ENCODE data around the gene NT5C3A. TPM values are rescaled to one million over a fixed set of nuclear protein-coding genes. Genes with fewer than 3 reads are reported as not detected.

The NT5C3A gene
- total RNA-seq, 1 experiment from 2014 or later = 18.6 TPM

DNA sequence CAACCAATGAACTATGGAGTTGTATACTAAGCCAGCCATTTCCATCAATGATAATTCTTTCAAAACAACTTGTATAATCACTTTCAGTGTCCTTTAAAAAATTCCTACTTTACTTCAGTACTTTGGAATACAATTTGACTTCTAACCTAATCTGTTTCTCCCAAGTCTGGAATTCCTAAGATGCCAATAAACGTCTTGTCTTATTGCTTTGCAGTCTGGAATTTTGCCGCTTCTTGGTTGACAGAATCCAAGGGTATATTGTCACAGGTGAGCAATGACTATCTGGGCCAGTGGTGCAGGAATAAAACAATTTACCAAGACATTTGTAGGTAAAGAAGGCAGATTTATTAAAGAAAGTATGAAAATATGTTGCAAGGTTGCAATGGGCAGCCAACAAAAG lies 24.8 kb upstream of the NT5C3A start:
- no peak for DNase-seq (ENCODE audit: low spot score)
- H3K36me3 Mint-ChIP-seq = no peaks in the 10 kb centered on the region
- ChIA-PET CTCF (interaction anchor here (0.7 kb wide), 1 partner anchor 21 kb away, joined by 3 read pairs; no protein-coding TSS in a partner anchor), POLR2A (no interaction called here)
- H3K4me3 Mint-ChIP-seq = no peak overlapping the region
- H3K27me3 Mint-ChIP-seq (ENCODE audit: low read depth) = no peaks in the 10 kb centered on the region
- H3K27ac Mint-ChIP-seq = no peak overlapping the region
- no peak for ATAC-seq
- peaks cover 4% of the 10 kb centered on the region; the same call in 1 of the 2 replicates for H3K9me3 Mint-ChIP-seq
- TF ChIP-seq, protein P1, sequence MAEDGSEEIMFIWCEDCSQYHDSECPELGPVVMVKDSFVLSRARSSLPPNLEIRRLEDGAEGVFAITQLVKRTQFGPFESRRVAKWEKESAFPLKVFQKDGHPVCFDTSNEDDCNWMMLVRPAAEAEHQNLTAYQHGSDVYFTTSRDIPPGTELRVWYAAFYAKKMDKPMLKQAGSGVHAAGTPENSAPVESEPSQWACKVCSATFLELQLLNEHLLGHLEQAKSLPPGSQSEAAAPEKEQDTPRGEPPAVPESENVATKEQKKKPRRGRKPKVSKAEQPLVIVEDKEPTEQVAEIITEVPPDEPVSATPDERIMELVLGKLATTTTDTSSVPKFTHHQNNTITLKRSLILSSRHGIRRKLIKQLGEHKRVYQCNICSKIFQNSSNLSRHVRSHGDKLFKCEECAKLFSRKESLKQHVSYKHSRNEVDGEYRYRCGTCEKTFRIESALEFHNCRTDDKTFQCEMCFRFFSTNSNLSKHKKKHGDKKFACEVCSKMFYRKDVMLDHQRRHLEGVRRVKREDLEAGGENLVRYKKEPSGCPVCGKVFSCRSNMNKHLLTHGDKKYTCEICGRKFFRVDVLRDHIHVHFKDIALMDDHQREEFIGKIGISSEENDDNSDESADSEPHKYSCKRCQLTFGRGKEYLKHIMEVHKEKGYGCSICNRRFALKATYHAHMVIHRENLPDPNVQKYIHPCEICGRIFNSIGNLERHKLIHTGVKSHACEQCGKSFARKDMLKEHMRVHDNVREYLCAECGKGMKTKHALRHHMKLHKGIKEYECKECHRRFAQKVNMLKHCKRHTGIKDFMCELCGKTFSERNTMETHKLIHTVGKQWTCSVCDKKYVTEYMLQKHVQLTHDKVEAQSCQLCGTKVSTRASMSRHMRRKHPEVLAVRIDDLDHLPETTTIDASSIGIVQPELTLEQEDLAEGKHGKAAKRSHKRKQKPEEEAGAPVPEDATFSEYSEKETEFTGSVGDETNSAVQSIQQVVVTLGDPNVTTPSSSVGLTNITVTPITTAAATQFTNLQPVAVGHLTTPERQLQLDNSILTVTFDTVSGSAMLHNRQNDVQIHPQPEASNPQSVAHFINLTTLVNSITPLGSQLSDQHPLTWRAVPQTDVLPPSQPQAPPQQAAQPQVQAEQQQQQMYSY (CRISPR knock-in tag; IDR thresholded peaks at IDR 0.05) = no peak
- no peak for TF ChIP-seq TEAD4 (CRISPR knock-in tag; IDR thresholded peaks at IDR 0.05)
- TF ChIP-seq HMGA2 (CRISPR knock-in tag; IDR thresholded peaks at IDR 0.05) = no peak
- TF ChIP-seq, protein P2, sequence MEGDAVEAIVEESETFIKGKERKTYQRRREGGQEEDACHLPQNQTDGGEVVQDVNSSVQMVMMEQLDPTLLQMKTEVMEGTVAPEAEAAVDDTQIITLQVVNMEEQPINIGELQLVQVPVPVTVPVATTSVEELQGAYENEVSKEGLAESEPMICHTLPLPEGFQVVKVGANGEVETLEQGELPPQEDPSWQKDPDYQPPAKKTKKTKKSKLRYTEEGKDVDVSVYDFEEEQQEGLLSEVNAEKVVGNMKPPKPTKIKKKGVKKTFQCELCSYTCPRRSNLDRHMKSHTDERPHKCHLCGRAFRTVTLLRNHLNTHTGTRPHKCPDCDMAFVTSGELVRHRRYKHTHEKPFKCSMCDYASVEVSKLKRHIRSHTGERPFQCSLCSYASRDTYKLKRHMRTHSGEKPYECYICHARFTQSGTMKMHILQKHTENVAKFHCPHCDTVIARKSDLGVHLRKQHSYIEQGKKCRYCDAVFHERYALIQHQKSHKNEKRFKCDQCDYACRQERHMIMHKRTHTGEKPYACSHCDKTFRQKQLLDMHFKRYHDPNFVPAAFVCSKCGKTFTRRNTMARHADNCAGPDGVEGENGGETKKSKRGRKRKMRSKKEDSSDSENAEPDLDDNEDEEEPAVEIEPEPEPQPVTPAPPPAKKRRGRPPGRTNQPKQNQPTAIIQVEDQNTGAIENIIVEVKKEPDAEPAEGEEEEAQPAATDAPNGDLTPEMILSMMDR (IDR thresholded peaks at IDR 0.05) = no peak
- TF ChIP-seq ZNF317 (CRISPR knock-in tag; IDR thresholded peaks at IDR 0.05; ENCODE audit: borderline replicate concordance, low read depth) = no peak
- TF ChIP-seq, protein P3, sequence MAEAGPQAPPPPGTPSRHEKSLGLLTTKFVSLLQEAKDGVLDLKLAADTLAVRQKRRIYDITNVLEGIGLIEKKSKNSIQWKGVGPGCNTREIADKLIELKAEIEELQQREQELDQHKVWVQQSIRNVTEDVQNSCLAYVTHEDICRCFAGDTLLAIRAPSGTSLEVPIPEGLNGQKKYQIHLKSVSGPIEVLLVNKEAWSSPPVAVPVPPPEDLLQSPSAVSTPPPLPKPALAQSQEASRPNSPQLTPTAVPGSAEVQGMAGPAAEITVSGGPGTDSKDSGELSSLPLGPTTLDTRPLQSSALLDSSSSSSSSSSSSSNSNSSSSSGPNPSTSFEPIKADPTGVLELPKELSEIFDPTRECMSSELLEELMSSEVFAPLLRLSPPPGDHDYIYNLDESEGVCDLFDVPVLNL (CRISPR knock-in tag; IDR thresholded peaks at IDR 0.05; ENCODE audit: borderline replicate concordance, low read depth) = no peak
- H3K4me1 Mint-ChIP-seq = no peaks in the 10 kb centered on the region

DNA sequence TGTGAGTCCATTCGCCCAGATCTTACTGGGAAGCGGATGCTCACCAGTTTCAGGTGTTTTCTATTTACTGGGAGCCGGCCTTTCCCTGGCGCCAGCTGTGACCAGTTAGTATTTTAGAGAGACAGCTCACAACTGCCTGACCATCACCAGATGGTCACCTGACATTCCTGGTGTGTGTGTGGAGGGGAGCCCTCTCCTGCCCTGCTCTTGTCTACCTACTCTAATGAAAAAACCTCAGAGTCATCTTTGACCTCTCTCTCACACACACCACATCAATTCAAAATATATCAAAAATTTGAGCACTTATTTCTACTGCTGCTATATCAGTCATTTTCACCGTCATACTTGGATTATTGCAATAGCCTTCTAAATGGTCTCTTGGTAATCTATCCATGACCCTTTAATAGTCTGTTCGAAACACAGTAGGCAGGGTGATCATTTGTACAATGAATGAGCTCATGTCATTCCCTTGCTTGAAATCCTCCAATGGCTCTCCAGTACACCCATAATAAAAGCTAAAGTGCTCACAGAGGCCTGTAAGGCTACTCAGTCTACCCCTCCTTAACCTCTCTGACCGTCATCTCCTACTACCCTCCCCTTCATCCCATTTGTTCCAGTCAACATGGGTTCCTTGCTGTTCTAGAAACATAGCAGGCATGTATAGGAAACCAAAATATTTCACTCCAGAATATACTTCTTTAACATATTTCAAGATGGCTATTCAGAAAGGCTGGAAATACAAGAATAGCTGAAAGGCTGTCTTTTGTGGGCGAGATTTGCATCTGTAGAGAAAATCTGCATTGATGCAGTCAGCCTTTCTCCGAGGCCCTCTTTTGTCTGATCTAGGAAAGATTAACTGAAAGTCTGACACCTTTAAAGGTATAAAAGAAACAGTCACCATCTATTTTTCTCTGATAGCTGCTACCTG lies 17.5 kb upstream of the NT5C3A start:
- Mint-ChIP-seq H3K27me3 (ENCODE audit: low read depth) (peaks cover 2% of the 10 kb centered on the region; the same call in 1 of the 2 replicates), H3K4me3 (no peak overlapping the region), H3K4me1 (peaks cover 49% of the 10 kb centered on the region), H3K9me3 (no peaks in the 10 kb centered on the region), H3K36me3 (no peaks in the 10 kb centered on the region), H3K27ac (no peak overlapping the region)
- peak; percentile 34; the same call in 1 of the 2 replicates for ATAC-seq
- ChIA-PET CTCF (no interaction called here), POLR2A (no interaction called here)
- no peak for DNase-seq (ENCODE audit: low spot score)
- TF ChIP-seq ZNF317 (CRISPR knock-in tag; IDR thresholded peaks at IDR 0.05; ENCODE audit: borderline replicate concordance, low read depth) = no peak
- TF ChIP-seq, protein P4, sequence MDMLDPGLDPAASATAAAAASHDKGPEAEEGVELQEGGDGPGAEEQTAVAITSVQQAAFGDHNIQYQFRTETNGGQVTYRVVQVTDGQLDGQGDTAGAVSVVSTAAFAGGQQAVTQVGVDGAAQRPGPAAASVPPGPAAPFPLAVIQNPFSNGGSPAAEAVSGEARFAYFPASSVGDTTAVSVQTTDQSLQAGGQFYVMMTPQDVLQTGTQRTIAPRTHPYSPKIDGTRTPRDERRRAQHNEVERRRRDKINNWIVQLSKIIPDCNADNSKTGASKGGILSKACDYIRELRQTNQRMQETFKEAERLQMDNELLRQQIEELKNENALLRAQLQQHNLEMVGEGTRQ (CRISPR knock-in tag; IDR thresholded peaks at IDR 0.05) = 0 out of 2 replicates have a peak, but pooled peaks have one; percentile 30
- TF ChIP-seq TEAD4 (CRISPR knock-in tag; IDR thresholded peaks at IDR 0.05) = no peak
- TF ChIP-seq, protein P5, sequence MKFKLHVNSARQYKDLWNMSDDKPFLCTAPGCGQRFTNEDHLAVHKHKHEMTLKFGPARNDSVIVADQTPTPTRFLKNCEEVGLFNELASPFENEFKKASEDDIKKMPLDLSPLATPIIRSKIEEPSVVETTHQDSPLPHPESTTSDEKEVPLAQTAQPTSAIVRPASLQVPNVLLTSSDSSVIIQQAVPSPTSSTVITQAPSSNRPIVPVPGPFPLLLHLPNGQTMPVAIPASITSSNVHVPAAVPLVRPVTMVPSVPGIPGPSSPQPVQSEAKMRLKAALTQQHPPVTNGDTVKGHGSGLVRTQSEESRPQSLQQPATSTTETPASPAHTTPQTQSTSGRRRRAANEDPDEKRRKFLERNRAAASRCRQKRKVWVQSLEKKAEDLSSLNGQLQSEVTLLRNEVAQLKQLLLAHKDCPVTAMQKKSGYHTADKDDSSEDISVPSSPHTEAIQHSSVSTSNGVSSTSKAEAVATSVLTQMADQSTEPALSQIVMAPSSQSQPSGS (CRISPR knock-in tag; IDR thresholded peaks at IDR 0.05; ENCODE audit: borderline replicate concordance, low read depth) = no peak

DNA sequence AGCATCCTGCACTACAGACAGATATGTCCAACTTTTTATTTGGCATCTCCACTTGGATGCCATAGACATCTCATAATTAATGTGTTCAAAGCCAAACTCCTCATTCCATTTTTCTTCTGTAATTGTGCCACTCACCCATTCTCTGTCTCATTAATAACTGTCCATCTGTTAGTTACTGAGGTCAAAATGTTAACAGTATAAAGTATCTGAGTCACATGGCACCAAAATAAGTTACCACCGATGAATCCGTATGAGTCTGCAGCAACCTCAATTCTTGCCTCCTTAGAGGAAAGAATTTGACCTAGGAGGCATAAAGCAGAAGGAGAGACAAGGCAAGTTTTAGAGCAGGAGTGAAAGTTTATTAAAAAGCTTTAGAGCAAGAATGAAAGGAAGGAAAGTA lies 16.5 kb upstream of the NT5C3A start:
- CTCF ChIA-PET = no interaction called here
- Mint-ChIP-seq H3K36me3 (no peaks in the 10 kb centered on the region), H3K9me3 (no peaks in the 10 kb centered on the region), H3K4me3 (no peak overlapping the region), H3K4me1 (peaks cover 49% of the 10 kb centered on the region), H3K27me3 (ENCODE audit: low read depth) (peaks cover 2% of the 10 kb centered on the region; the same call in 1 of the 2 replicates), H3K27ac (no peak overlapping the region)
- ATAC-seq (no peak), DNase-seq (ENCODE audit: low spot score) (no peak)
- POLR2A ChIA-PET = no interaction called here
- TF ChIP-seq, protein P4 (CRISPR knock-in tag; IDR thresholded peaks at IDR 0.05) = no peak
- TF ChIP-seq ZNF232 (CRISPR knock-in tag; IDR thresholded peaks at IDR 0.05) (no peak), ZNF396 (CRISPR knock-in tag; IDR thresholded peaks at IDR 0.05; ENCODE audit: borderline replicate concordance) (no peak), NR3C1 (CRISPR knock-in tag; conservative IDR thresholded peaks at IDR 0.05; ENCODE audit: low read depth) (no peak), ZNF138 (CRISPR knock-in tag; conservative IDR thresholded peaks at IDR 0.05) (no peak), IRF2 (CRISPR knock-in tag; IDR thresholded peaks at IDR 0.05; ENCODE audit: borderline replicate concordance, low read depth) (no peak)
- TF ChIP-seq, protein P6, sequence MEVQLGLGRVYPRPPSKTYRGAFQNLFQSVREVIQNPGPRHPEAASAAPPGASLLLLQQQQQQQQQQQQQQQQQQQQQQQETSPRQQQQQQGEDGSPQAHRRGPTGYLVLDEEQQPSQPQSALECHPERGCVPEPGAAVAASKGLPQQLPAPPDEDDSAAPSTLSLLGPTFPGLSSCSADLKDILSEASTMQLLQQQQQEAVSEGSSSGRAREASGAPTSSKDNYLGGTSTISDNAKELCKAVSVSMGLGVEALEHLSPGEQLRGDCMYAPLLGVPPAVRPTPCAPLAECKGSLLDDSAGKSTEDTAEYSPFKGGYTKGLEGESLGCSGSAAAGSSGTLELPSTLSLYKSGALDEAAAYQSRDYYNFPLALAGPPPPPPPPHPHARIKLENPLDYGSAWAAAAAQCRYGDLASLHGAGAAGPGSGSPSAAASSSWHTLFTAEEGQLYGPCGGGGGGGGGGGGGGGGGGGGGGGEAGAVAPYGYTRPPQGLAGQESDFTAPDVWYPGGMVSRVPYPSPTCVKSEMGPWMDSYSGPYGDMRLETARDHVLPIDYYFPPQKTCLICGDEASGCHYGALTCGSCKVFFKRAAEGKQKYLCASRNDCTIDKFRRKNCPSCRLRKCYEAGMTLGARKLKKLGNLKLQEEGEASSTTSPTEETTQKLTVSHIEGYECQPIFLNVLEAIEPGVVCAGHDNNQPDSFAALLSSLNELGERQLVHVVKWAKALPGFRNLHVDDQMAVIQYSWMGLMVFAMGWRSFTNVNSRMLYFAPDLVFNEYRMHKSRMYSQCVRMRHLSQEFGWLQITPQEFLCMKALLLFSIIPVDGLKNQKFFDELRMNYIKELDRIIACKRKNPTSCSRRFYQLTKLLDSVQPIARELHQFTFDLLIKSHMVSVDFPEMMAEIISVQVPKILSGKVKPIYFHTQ (CRISPR knock-in tag; IDR thresholded peaks at IDR 0.05) = no peak

All from WTC11 (cell line).